ENCODE data around the gene MYBPH.

GRCh38 chr1:203214871-203215270 is 39.2 kb upstream of the MYBPH start:
- TF ChIP-seq CTCF (IDR thresholded peaks at IDR 0.05): no peak
- no peak for TF ChIP-seq POLR2A (IDR thresholded peaks at IDR 0.05)

All from adrenal gland (tissue), 5 donors.